Activated T-helper 1 cell treated with anti-CD3 and anti-CD28 coated beads, Interleukin-2, amount 50 U/mL, for 16 hours (primary cell): ENCODE data around the gene HGS.

Experiments used
- DNase-seq, 2 donors: peaks; one replicate each; pipeline ENCODE4 v3.0.0-alpha.2; 2020; ENCODE audit warnings: low read depth in 1 of 2, low spot score in 1 of 2

The HGS gene

GRCh38 chr17:81683584-81684441, at the start of gene HGS, which contains the start of gene ARL16:
HGS (plus strand) TSS chr17:81684011; CDS start chr17:81684067, 56 bp downstream.
ARL16 (minus strand) TSS chr17:81683797; CDS start chr17:81683753, 44 bp downstream.
- DNase-seq, result peak; percentile 94 to 95

GRCh38 chr17:81635431-81635830, 48.4 kb upstream of the HGS start:
- no peak for DNase-seq

GRCh38 chr17:81635973-81636504, 47.8 kb upstream of the HGS start:
- DNase-seq, result no peak

- DNase-seq, result peak; percentile 66 to 78
Observed at GRCh38 chr17:81636505-81637288, 47.1 kb upstream of the HGS start, which contains the start of the genes NPLOC4 and TSPAN10. NPLOC4 (minus strand) TSS chr17:81637112; CDS start chr17:81636930, 182 bp downstream. TSPAN10 (plus strand) TSS chr17:81637196; CDS start chr17:81642413, 5,217 bp downstream.

- DNase-seq, result no peak
Observed at GRCh38 chr17:81638683-81639082, 45.1 kb upstream of the HGS start.

GRCh38 chr17:81640011-81640410, 43.8 kb upstream of the HGS start:
- DNase-seq, result no peak

GRCh38 chr17:81641825-81642489, 41.9 kb upstream of the HGS start:
- no peak for DNase-seq

GRCh38 chr17:81644496-81644895, 39.3 kb upstream of the HGS start:
- no peak for DNase-seq

GRCh38 chr17:81644976-81645952, 38.5 kb upstream of the HGS start:
- no peak for DNase-seq

- DNase-seq, result no peak
Observed at GRCh38 chr17:81646869-81647600, 36.8 kb upstream of the HGS start.

- no peak for DNase-seq
Observed at GRCh38 chr17:81647640-81648012, 36.2 kb upstream of the HGS start.

GRCh38 chr17:81648013-81648706, 35.7 kb upstream of the HGS start:
- no peak for DNase-seq

GRCh38 chr17:81648707-81649085, 35.1 kb upstream of the HGS start:
- DNase-seq, result no peak

GRCh38 chr17:81650951-81651350, 32.9 kb upstream of the HGS start:
- no peak for DNase-seq

GRCh38 chr17:81651692-81652091, 32.1 kb upstream of the HGS start:
- no peak for DNase-seq

GRCh38 chr17:81652906-81653771, 30.7 kb upstream of the HGS start:
- DNase-seq, result no peak

- DNase-seq, result no peak
Observed at GRCh38 chr17:81655378-81656117, 28.3 kb upstream of the HGS start.
